Spinal cord (tissue), 10 donors: Measurements from ENCODE around the gene KDM6A. TPM values are rescaled to one million over a fixed set of nuclear protein-coding genes. Genes with fewer than 3 reads are reported as not detected.

Experiments used
- DNase-seq, 6 donors: peaks; one replicate each; pipeline versions ENCODE4 v3.0.0 to v3.0.0-alpha.2; 2013 to 2015; ENCODE audit warnings: low spot score in 6 of 6, low read depth in 4 of 6
- H3K27ac ChIP-seq: one replicate; pipeline ENCODE4 v1.5.1; 2013; ENCODE audit warnings: low read depth, low read length, control low read depth
- H3K27me3 ChIP-seq: one replicate; pipeline ENCODE4 v1.6.1; 2013; ENCODE audit warnings: low read length; ENCODE audit not compliant: control insufficient read depth, insufficient read depth
- H3K36me3 ChIP-seq: one replicate; pipeline ENCODE4 v1.6.1; 2013; ENCODE audit warnings: low read length; ENCODE audit not compliant: control insufficient read depth, insufficient read depth
- H3K4me1 ChIP-seq: one replicate; pipeline ENCODE4 v1.6.1; 2013; ENCODE audit warnings: low read length; ENCODE audit not compliant: control insufficient read depth, insufficient read depth
- H3K4me3 ChIP-seq: one replicate; pipeline ENCODE4 v1.5.1; 2013; ENCODE audit warnings: low read depth, low read length, control low read depth
- H3K9me3 ChIP-seq: one replicate; pipeline ENCODE4 v1.6.1; 2013; ENCODE audit warnings: low read length; ENCODE audit not compliant: control insufficient read depth, insufficient read depth
- WGBS: methylation state at CpG from one replicate; pipeline ENCODE4 v1.1.5; 2013; ENCODE audit warnings: missing lambda C conversion rate; ENCODE audit not compliant: insufficient coverage; 5-methylcytosine and 5-hydroxymethylcytosine counted together
- polyA plus RNA-seq, 2 donors: library from polyadenylated mRNA; unstranded; fragments of 120-200 nt; gene quantifications; one replicate each; pipeline ENCODE4 v1.2.1, GENCODE V29; 2013; ENCODE audit not compliant: insufficient read length in 2 of 2
- total RNA-seq, 2 donors: library from RNA; depleted of rRNA in 1 of 2; stranded (reverse); fragments of 120-200 nt in 1 of 2; fragments of >200 nt in 1 of 2; gene quantifications; one replicate each; pipeline versions ENCODE4 v1.2.3 to v1.2.4, GENCODE V29; 2013 to 2014
- donor health status: healthy.

Gene KDM6A
- total and polyA plus RNA-seq, 4 donors: 17.4 to 62.8 (median 25.4) TPM

DNA sequence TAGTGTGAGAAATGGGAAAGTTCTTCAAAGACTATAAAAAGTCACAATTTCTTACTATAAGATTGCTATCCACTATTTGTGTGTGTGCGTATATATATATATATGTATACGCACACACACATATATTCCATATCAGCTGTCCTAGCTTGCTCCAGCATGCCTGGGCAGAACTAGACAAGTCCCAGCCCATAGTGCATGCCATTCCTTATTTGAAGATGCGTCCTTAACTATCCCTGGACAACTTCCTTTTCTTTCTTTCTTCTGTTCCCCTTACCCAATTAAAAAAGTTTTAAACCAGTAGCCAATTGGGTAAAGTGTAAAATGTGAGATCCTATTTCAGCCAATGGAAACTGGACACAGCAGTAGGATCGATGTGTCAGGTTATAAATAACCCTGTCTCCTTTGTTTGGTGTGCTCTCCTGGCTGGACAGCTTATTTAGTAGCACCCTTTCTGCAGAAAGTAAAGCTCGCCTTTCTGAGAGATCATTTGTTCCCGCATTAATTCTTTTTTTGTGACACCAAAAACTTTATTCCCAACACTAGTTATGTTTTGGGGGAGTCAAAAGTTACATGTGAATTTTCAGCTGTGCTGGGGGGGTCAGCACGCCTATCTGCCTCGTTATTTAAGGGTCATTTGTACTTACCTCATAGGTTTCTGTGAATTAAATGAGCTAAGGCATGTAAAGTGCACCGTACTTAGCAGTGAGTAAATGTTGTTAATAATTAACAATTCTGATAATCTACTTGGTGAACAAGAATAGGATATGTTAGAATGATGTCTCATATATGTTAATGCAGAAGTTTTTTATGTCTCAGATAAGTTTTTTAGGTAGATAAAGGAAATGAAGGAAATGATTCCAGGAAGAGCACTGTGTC is 40.9 kb downstream of the KDM6A start:
- H3K27ac ChIP-seq: no peak overlapping the region
- WGBS: 82% methylated on average over 3 of the region's 9 CpGs

DNA sequence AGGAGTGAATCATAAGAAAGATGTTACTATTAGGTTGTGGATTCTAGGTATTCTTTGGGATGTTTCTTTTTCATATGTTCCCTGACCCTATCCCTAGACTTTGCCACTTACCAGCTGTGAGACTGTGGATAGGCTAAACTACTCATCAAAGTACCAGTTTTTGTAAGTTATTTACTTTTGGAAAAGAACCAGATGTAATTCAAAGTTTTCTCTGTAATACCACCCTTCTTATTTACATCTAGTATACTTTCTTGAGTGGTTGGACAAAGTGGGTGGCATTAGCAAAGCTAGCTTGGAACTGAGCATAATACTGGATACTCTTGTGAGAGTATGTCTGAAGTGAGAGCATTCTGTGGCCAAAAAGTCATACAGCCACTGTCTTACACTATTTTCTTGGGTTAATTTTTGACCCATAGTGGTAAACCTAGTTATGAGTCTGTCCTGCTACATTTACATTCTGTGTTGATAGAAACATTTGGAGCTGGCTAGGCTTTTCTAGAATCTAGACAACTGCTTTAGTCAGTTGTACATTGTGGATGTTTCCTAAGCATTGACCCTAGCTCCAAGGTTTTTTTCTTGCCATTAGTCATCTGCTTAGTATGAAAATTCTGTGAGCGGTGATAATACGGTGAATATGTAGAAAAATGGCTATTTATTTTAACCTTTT is 41.7 kb downstream of the KDM6A start:
- Histone ChIP-seq H3K9me3 (no peaks in the 10 kb centered on the region), H3K36me3 (peaks cover 4% of the 10 kb centered on the region), H3K4me1 (no peaks in the 10 kb centered on the region), H3K27me3 (no peaks in the 10 kb centered on the region), H3K27ac (no peak overlapping the region), H3K4me3 (no peak overlapping the region)
- DNase-seq: no peak
- WGBS: no CpG with 5 or more reads among the region's 2 CpGs

More for the DNA sequence above, 40.9 kb downstream of the KDM6A start:
- peaks cover 4% of the 10 kb centered on the region for H3K36me3 ChIP-seq
- no peak for DNase-seq
- no peak overlapping the region for H3K4me3 ChIP-seq
- H3K4me1 ChIP-seq: no peaks in the 10 kb centered on the region
- H3K9me3 ChIP-seq: no peaks in the 10 kb centered on the region
- H3K27me3 ChIP-seq: no peaks in the 10 kb centered on the region

DNA sequence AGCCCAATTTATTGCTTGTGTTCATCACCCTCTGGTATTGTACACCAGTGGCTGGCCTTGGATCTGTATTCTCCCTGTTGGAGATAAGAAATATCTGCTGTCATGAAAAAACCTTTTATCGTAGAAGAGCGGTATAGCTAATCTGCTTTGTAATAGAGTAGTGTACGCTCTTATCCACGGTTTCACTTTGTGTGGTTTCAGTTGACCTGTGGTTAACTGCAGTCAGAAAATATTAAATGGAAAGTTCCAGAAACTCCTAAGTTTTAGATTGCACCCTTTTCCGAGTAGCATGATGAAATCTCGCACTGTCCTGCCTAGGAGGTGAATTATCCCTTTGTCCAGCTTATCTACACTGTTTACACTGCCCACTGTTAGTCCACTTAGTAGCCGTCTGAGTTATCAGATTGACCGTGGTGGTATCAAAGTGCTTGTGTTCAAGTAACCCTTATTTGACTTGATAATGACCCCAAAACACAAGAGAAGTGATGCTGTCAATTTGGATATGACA is 42.4 kb downstream of the KDM6A start:
- H3K9me3 ChIP-seq: no peaks in the 10 kb centered on the region
- H3K27me3 ChIP-seq: no peaks in the 10 kb centered on the region
- 89% methylated on average over 5 of the region's 8 CpGs for WGBS
- no peaks in the 10 kb centered on the region for H3K4me1 ChIP-seq
- DNase-seq: no peak
- no peak overlapping the region for H3K4me3 ChIP-seq
- peaks cover 4% of the 10 kb centered on the region for H3K36me3 ChIP-seq
- H3K27ac ChIP-seq: no peak overlapping the region

DNA sequence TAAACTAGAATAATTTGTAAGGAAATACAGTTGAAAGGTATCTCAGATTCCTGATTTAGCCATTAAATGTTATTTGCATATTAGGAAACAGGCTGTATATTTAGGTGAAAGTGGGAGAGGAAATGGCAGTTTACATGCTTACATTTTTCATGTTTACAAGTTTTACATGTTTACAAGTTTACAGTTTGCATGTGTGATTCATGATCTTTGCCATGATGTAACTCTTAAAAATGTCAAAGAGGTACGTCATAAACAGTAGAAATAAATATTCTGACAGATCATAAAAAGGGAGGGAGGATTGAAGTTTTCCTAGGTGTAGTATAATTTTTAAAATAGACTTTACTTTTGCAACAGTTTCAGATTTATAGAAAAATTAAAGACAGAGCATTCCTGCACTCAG is 45.7 kb downstream of the KDM6A start:
- no peak overlapping the region for H3K4me3 ChIP-seq
- no peak overlapping the region for H3K27ac ChIP-seq
- no peaks in the 10 kb centered on the region for H3K9me3 ChIP-seq
- no peaks in the 10 kb centered on the region for H3K36me3 ChIP-seq
- whole genome bisulfite sequencing: no CpG with 5 or more reads among the region's 1 CpG
- no peaks in the 10 kb centered on the region for H3K27me3 ChIP-seq
- H3K4me1 ChIP-seq: no peaks in the 10 kb centered on the region
- no peak for DNase-seq

DNA sequence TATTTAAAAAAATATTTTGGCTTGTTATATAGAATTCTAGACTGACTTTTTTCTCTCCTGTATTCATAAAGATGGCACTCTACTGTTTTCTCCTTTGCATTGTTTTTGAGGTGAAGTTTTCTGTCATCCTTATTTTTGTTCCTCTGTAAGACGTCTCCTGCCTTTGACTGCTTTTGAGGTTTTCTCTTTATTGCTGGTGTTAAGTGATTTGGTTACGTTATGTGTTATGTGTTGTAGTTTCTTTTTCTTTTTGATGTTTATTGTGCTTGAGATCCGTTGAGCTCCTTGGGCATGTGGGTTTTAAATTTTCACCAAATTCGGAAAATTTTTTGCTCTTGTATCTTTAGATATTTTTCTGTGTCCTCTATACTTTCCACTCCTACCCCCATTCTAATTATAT is 50.0 kb downstream of the KDM6A start:
- Histone ChIP-seq H3K36me3 (no peaks in the 10 kb centered on the region), H3K27ac (no peak overlapping the region), H3K9me3 (no peaks in the 10 kb centered on the region), H3K4me1 (no peaks in the 10 kb centered on the region), H3K27me3 (no peaks in the 10 kb centered on the region), H3K4me3 (no peak overlapping the region)
- WGBS: no CpG with 5 or more reads among the region's 4 CpGs
- DNase-seq: no peak

DNA sequence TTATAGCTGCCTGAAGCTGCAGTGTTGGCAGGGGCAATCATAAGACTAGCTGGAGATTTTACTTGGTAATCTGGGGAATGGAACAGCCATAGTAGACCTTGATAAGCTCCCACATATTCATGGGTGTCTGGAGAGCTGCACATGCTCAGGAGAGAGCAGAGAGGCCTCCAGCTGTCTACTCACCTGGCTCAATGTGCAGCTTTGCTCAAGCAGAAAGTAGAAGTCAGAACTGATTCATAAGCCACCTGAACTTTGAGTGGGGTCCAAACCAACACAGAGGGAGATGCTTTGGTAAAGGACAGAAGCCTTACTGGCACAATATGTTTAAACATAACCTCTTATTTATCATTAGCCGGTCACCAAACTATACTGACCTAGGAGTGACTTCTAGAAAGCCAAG is 54.4 kb downstream of the KDM6A start:
- H3K36me3 ChIP-seq: no peaks in the 10 kb centered on the region
- WGBS: no CpG with 5 or more reads among the region's 1 CpG
- no peak for DNase-seq
- no peaks in the 10 kb centered on the region for H3K4me1 ChIP-seq
- no peak overlapping the region for H3K27ac ChIP-seq
- no peaks in the 10 kb centered on the region for H3K9me3 ChIP-seq
- H3K4me3 ChIP-seq: no peak overlapping the region
- no peaks in the 10 kb centered on the region for H3K27me3 ChIP-seq

DNA sequence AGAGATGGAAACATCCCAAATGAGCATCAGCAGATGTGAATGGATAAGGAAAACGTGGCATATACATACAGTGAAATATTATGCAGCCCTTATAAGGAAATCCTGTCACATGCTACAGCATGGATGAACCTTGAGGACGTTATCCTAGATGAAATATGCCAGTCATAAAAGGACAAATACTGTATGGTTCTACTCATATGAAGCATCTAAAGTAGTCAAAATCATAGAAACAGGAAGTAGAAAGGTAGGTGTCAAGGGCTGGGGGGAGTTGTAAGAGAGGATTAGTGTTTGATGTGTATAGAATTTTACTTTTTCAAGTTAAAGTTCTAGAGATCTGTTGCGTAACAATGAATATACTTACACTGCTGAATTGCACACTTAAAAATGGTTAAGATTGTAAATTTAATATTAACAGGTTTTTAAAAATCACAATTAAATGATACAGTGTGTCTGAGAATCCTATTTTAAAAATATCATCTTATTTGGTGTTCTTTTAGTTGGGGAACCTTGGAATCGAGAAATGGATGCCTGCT is 58.5 kb downstream of the KDM6A start:
- H3K4me3 ChIP-seq: no peak overlapping the region
- no CpG with 5 or more reads among the region's 4 CpGs for WGBS

DNA sequence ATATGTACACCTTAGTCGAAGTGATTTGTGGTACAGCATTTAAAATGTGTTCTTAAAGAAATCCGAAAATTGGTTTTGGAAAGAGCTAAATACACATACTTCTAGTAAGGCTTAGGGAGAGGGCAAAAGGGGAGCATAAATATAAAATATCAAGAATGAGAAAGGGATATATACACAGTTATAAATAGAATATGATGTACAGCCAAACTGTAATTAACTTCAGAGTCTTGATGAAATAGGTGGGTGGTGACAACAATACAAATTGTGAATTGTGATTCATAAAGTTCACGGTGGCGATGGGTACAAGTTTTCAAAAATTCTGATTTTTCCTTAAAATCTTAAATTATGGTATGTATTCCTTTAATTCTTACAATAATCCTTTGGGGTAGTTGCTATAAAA is 62.2 kb downstream of the KDM6A start:
- no peaks in the 10 kb centered on the region for H3K9me3 ChIP-seq
- no peak overlapping the region for H3K4me3 ChIP-seq
- DNase-seq: no peak
- no peaks in the 10 kb centered on the region for H3K27me3 ChIP-seq
- no peaks in the 10 kb centered on the region for H3K36me3 ChIP-seq
- no peak overlapping the region for H3K27ac ChIP-seq
- no CpG with 5 or more reads among the region's 4 CpGs for WGBS
- H3K4me1 ChIP-seq: peaks cover 5% of the 10 kb centered on the region

More for the DNA sequence above, 58.5 kb downstream of the KDM6A start:
- Histone ChIP-seq H3K4me1 (no peaks in the 10 kb centered on the region), H3K27me3 (no peaks in the 10 kb centered on the region), H3K9me3 (no peaks in the 10 kb centered on the region), H3K36me3 (no peaks in the 10 kb centered on the region), H3K27ac (no peak overlapping the region)
- DNase-seq: no peak

DNA sequence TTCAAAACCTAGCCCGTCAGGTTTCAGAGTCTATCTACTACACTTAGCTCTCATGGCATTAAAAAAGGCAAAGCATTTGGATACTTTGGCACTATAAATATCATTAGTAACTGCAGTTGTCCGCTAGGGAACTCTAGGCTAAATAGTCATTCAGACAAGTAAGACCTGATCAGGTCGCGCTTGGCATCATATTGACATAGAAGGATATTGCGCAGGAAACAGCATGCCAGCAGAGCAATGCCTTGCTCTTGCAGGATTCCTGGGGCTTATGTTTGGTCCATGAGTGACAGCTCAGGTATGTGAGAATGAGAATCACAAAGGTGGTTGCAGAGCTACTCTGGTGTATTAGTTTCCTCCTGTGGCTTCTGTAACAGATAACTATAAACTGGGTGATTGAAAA is 62.7 kb downstream of the KDM6A start:
- 98% methylated on average over 4 of the region's 5 CpGs for WGBS
- Histone ChIP-seq H3K27ac (no peak overlapping the region), H3K4me3 (no peak overlapping the region), H3K9me3 (no peaks in the 10 kb centered on the region), H3K36me3 (no peaks in the 10 kb centered on the region), H3K27me3 (no peaks in the 10 kb centered on the region), H3K4me1 (peaks cover 5% of the 10 kb centered on the region)
- no peak for DNase-seq
